PFSK-1 (cell line): ENCODE measurements around the gene HERC5.

Source experiments
- POLR2AphosphoS5 ChIP-seq: IDR thresholded peaks from 2 replicates; pipeline ENCODE4 v1.6.1; 2012; ENCODE audit warnings: low read depth, mild to moderate bottlenecking, control low read depth, low read length, moderate library complexity
- REST ChIP-seq, 2 experiments: IDR thresholded peaks; 2 replicates each; pipeline versions ENCODE4 v1.6.1 to v1.8.0; 2011 to 2012; ENCODE audit warnings: low read depth in 2 of 2, low read length in 2 of 2, control low read depth in 1 of 2, inconsistent platforms in 1 of 2, mild to moderate bottlenecking in 1 of 2, moderate library complexity in 1 of 2; ENCODE audit not compliant: insufficient read depth in 1 of 2

- TF ChIP-seq REST (IDR thresholded peaks at IDR 0.05; ENCODE audit: insufficient read depth in 1 of 2, low read depth in 2 of 2, low read length in 2 of 2), result no peak
- TF ChIP-seq POLR2AphosphoS5, result no peak
These were observed 42.2 kb upstream of the HERC5 start for GRCh38 chr4:88414755-88415154.
